Measurements from ENCODE around the gene TRAK1.

DNA sequence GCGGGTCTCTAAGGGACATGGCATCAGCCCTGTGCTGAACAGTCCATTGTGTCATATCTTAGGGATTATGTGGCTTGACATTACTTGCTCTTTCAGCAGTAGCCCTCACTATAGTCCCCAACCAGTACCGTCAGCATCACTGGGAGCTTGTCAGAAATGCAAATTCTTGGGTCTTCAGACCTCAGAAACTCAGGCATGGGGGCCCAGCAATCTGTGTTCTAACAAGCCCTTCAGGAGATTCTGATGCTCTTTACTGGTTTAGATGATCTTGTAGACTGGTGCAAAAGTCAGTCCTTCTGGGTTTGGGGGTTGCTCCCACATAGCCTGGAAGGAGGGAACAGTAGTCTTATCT, 39.0 kb upstream of the TRAK1 start:
- no peak for TF ChIP-seq POLR2A (IDR thresholded peaks at IDR 0.05; ENCODE audit: low read length)
- TF ChIP-seq GATA1 (IDR thresholded peaks at IDR 0.05; ENCODE audit: low read depth, low read length): no peak
